Mucosa of descending colon (tissue), 3 donors: ENCODE measurements around the gene ZNF765. TPM values are rescaled to one million over a fixed set of nuclear protein-coding genes. Genes with fewer than 3 reads are reported as not detected.
"Not testable (repeated sequence)": the region's sequence is repeated elsewhere in the genome, so short reads cannot be mapped to it uniquely, and the experiment has no call there.

Experiments used
- ATAC-seq: fragments of 200-7000 bp; cut with Tn5 transposase; one replicate; pipeline ENCODE4 v1.9.1; 2020; ENCODE audit warnings: mild to moderate bottlenecking, moderate library complexity
- DNase-seq, 3 donors: peaks; one replicate each; pipeline ENCODE4 v3.0.0-alpha.2; 2020
- H3K36me3 ChIP-seq: fragments of 200-600 bp; one replicate; pipeline ENCODE4 v1.8.0; 2021; ENCODE audit warnings: low read depth, mild to moderate bottlenecking
- H3K4me1 ChIP-seq: fragments of 200-600 bp; one replicate; pipeline ENCODE4 v1.8.0; 2021; ENCODE audit warnings: low read depth, mild to moderate bottlenecking
- H3K4me3 ChIP-seq: fragments of 200-600 bp; one replicate; pipeline ENCODE4 v1.8.0; 2021; ENCODE audit warnings: mild to moderate bottlenecking
- H3K9me3 ChIP-seq: fragments of 200-600 bp; one replicate; pipeline ENCODE4 v1.8.0; 2021; ENCODE audit warnings: mild to moderate bottlenecking
- intact Hi-C, 2 donors: fragments of 100-400 bp; cut with DNase I in 1 of 2; cut with micrococcal nuclease in 1 of 2; formaldehyde crosslinking; loops; one replicate each; pipeline versions ENCODE4 v1.11.0 to v1.11.1; 2022; cut with DNase I, micrococcal nuclease
- total RNA-seq, 3 donors: library from RNA; stranded (reverse); fragmentation: NEBNext Ultra II Directional in 2 of 3; extraction: Animal tissue kit (Norgen Biotek cat#: 25700) in 2 of 3; gene quantifications; one replicate each; pipeline versions ENCODE4 v1.2.1 to v1.2.4, GENCODE V29; 2021 to 2023
- TF ChIP-seq, protein P1 (sequence below): fragments of 200-600 bp; IDR thresholded peaks from one replicate; pipeline ENCODE4 v1.8.0; 2022; ENCODE audit warnings: antibody characterized with exemption, mild to moderate bottlenecking
- donor health status: DM: no; HTN: no; CAD: no; lungs with moderate emphysema.
- donor health status: DM: no; HTN: no; CAD: no.
- donor health status: DM: no; HTN: yes; CAD: no.

Gene ZNF765
- total RNA-seq, 3 donors from 2014 or later = 10.1 to 16.8 (median 11.6) TPM

GRCh38 chr19:53409505-53410204 lies 14.7 kb downstream of the ZNF765 start:
- TF ChIP-seq, protein P1, sequence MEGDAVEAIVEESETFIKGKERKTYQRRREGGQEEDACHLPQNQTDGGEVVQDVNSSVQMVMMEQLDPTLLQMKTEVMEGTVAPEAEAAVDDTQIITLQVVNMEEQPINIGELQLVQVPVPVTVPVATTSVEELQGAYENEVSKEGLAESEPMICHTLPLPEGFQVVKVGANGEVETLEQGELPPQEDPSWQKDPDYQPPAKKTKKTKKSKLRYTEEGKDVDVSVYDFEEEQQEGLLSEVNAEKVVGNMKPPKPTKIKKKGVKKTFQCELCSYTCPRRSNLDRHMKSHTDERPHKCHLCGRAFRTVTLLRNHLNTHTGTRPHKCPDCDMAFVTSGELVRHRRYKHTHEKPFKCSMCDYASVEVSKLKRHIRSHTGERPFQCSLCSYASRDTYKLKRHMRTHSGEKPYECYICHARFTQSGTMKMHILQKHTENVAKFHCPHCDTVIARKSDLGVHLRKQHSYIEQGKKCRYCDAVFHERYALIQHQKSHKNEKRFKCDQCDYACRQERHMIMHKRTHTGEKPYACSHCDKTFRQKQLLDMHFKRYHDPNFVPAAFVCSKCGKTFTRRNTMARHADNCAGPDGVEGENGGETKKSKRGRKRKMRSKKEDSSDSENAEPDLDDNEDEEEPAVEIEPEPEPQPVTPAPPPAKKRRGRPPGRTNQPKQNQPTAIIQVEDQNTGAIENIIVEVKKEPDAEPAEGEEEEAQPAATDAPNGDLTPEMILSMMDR = no peak
- H3K4me1 ChIP-seq = no peaks in the 10 kb centered on the region
- H3K36me3 ChIP-seq = peaks cover 10% of the 10 kb centered on the region
- no peak overlapping the region for H3K4me3 ChIP-seq
- no peak for ATAC-seq
- intact Hi-C loops = no loop called here
- peaks cover 82% of the 10 kb centered on the region for H3K9me3 ChIP-seq
- no peak for DNase-seq

DNA sequence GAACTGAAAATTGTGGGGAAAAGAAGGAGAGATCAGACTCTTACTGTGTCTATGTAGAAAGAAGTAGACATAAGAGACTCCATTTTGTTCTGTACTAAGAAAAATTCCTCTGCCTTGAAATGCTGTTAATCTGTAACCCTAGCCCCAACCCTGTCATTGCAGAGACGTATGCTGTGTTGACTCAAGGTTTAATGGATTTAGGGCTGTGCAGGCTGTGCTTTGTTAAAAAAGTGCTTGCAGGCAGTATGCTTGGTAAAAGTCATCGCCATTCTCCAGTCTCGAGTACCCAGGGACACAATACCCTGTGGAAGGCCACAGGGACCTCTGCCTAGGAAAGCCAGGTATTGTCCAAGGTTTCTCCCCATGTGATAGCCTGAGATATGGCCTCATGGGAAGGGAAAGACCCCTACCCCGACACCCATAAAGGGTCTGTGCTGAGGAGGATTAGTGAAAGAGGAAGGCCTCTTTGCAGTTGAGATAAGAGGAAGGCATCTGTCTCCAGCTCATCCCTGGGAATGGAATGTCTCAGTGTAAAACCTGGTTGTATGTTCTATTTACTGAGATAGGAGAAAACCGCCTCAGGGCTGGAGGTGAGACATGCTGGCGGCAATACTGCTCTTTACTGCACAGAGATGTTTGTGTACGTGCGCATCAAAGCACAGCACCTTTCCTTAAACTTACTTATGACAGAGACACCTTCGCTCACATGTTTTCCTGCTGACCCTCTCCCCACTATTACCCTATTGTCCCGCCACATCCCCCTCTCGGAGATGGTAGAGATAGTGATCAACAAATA lies 25.8 kb downstream of the ZNF765 start:
- intact Hi-C loops, DNase-seq, H3K4me3 ChIP-seq, H3K36me3 ChIP-seq, H3K4me1 ChIP-seq, ATAC-seq: not testable (repeated sequence)
- H3K9me3 ChIP-seq = peaks cover 20% of the 10 kb centered on the region

DNA sequence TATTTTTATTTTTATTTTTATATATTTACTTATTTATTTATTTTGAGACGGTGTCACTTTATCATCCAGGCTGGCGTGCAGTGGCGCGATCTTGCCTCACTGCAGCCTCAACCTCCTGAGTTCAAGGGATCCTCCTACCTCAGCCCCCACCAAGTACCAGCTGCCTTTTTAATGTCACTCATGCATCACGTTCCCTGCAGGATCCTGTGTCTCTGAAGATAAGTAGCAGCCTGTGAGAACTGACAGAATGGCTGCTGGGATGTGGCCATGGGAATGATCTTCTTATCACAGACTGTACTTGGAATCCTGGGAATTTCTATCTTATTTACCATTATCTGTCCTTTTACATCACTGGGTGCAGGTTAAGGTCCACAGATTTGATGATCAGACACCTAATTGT lies 27.6 kb downstream of the ZNF765 start:
- ATAC-seq (no peak), DNase-seq (no peak)
- intact Hi-C loops = no loop called here
- TF ChIP-seq, protein P1 = no peak
- Histone ChIP-seq H3K36me3 (no peaks in the 10 kb centered on the region), H3K4me3 (no peak overlapping the region), H3K9me3 (peaks cover 13% of the 10 kb centered on the region), H3K4me1 (no peaks in the 10 kb centered on the region)

- H3K36me3 ChIP-seq, ATAC-seq, DNase-seq, H3K4me1 ChIP-seq, H3K4me3 ChIP-seq, intact Hi-C loops: not testable (repeated sequence)
- peaks cover 11% of the 10 kb centered on the region for H3K9me3 ChIP-seq
Observed at GRCh38 chr19:53423074-53423473, 28.1 kb downstream of the ZNF765 start.

- ATAC-seq, H3K4me3 ChIP-seq, H3K4me1 ChIP-seq, H3K36me3 ChIP-seq, intact Hi-C loops, H3K9me3 ChIP-seq, DNase-seq: not testable (repeated sequence)
Observed at GRCh38 chr19:53423680-53424079, 28.7 kb downstream of the ZNF765 start.

- Histone ChIP-seq H3K4me3 (no peak overlapping the region), H3K36me3 (no peaks in the 10 kb centered on the region), H3K4me1 (no peaks in the 10 kb centered on the region), H3K9me3 (no peaks in the 10 kb centered on the region)
- ATAC-seq = peak; percentile 97
- TF ChIP-seq, protein P1 = peak; percentile 53
- intact Hi-C loops = no loop called here
- peak; percentile 56 to 79 (median 68) for DNase-seq
Observed at GRCh38 chr19:53424968-53425597, 30.1 kb downstream of the ZNF765 start.
